GM12872 (cell line): ENCODE measurements around the gene MAT2B.

Experiments used
- TF ChIP-seq, protein P1 (sequence below): IDR thresholded peaks from 3 replicates; pipeline ENCODE4 v1.5.1; 2011; ENCODE audit warnings: low read depth, mild to moderate bottlenecking, low read length, moderate library complexity; ENCODE audit not compliant: insufficient read depth

MAT2B gene

DNA sequence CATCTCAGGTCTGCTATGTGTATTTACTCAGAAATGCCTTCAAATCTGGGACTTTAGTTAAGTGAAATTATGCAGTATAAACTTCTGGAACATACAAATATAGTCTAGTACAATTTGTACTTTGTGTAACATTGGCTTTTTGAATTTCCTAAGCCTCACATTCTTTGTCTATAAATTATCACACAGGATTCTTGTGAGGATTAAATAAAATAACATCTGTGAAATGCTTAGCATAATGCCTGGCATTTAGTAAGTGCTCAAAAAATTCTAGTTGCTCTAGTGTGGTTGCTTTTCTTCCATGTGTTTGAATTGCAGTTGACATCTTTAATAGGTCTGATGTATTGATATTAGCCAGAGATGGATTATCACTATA, 42.4 kb upstream of the MAT2B start:
- TF ChIP-seq, protein P1, sequence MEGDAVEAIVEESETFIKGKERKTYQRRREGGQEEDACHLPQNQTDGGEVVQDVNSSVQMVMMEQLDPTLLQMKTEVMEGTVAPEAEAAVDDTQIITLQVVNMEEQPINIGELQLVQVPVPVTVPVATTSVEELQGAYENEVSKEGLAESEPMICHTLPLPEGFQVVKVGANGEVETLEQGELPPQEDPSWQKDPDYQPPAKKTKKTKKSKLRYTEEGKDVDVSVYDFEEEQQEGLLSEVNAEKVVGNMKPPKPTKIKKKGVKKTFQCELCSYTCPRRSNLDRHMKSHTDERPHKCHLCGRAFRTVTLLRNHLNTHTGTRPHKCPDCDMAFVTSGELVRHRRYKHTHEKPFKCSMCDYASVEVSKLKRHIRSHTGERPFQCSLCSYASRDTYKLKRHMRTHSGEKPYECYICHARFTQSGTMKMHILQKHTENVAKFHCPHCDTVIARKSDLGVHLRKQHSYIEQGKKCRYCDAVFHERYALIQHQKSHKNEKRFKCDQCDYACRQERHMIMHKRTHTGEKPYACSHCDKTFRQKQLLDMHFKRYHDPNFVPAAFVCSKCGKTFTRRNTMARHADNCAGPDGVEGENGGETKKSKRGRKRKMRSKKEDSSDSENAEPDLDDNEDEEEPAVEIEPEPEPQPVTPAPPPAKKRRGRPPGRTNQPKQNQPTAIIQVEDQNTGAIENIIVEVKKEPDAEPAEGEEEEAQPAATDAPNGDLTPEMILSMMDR: no peak

DNA sequence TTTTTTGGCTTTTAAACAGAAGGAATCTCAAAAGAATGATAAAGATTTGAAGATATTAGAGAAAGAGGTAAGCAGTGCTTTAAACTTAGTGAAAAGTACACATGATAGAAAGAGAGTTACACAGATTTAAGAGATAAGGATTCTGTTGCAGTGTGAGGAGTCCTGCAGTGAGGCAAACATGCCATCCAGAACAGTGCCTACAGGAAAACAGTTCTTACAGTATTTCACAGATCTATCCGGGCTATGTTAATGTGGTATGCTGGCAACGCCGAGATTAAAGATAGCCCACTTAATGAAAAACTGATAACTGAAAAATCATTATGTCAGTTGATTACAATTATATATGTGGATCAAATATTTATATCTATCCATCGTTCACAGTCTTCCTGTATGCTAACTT, 37.7 kb upstream of the MAT2B start:
- TF ChIP-seq, protein P1: no peak

DNA sequence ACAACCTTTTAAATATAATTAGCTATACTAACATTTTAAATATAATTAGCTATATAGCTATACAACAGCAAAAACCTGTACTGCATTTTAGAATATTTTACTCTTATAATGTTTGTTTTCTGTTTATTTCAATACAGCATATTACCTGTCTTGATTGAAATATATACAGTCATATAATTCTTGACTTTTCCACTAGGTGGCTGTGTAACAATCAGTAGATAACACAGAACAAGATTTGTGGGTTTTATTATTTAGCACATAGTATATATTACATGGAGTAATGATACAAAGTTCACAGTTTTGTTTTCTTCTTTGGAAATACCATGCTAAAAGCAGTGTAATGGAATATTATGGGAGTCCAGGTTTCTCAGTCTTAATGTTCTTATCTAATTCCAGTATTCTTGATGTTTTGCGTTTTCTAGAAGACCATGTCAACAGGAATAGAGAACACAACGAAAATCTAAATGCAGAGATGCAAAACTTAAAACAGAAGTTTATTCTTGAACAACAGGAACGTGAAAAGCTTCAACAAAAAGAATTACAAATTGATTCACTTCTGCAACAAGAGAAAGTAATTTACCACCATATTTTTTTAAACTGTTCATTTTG, 31.7 kb upstream of the MAT2B start:
- TF ChIP-seq, protein P1: no peak

DNA sequence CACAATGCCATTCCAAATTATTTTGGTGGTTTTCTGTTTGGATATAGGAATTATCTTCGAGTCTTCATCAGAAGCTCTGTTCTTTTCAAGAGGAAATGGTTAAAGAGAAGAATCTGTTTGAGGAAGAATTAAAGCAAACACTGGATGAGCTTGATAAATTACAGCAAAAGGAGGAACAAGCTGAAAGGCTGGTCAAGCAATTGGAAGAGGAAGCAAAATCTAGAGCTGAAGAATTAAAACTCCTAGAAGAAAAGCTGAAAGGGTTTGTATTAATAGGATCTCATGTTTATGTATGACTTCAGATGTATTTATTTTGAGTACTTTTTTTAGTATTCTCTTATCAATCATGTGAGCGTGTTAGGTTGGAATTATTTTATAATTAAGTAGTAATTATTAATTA, 30.0 kb upstream of the MAT2B start:
- TF ChIP-seq, protein P1: no peak

DNA sequence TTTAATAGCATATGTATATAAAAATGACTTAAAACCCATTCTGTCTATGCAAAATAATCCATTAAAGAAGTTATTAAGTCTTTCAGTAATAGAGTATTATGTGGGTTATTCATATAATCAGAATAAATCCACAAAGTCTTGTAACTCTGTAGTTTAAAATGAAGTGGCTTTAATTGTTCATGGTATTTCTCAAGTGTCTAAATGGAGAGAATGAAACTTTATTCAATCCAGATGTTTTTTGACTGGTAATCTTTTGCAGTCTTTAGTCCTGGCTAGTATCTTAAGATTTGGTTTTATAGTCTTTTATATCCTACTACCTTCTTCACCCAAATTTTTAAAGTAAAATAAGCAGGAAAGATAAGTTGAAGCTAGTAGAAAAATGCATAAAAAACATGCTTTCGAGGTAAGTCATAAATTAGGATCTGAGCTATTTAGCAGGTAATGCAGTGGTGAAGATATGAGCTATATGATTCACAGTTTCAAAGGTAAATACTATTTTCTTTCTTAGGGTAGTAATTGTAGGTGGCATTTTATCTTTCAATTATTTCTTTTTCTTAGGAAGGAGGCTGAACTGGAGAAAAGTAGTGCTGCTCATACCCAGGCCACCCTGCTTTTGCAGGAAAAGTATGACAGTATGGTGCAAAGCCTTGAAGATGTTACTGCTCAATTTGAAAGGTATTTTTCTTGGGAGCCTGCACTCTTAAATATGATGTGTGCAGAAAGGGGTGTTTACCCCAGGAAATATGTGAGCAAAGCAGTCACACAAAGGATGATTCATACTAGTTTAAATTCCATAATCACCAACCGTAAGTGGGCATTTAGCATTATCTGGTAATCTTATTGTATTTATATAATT, 27.1 kb upstream of the MAT2B start:
- TF ChIP-seq, protein P1: no peak

DNA sequence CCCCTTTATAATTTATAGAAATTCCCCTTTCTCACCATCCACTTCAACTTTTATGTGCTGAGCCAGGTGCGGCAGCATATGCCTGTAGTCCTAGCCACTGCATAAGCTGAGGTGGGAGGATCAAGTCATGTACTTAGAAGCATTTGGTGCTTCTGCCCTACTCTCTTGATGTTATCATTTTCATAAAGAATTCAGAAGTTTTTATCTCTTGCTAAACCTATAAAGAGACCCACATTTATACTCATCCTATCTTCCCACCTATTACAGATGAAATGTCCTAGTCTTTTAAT, 26.5 kb upstream of the MAT2B start:
- TF ChIP-seq, protein P1: no peak

DNA sequence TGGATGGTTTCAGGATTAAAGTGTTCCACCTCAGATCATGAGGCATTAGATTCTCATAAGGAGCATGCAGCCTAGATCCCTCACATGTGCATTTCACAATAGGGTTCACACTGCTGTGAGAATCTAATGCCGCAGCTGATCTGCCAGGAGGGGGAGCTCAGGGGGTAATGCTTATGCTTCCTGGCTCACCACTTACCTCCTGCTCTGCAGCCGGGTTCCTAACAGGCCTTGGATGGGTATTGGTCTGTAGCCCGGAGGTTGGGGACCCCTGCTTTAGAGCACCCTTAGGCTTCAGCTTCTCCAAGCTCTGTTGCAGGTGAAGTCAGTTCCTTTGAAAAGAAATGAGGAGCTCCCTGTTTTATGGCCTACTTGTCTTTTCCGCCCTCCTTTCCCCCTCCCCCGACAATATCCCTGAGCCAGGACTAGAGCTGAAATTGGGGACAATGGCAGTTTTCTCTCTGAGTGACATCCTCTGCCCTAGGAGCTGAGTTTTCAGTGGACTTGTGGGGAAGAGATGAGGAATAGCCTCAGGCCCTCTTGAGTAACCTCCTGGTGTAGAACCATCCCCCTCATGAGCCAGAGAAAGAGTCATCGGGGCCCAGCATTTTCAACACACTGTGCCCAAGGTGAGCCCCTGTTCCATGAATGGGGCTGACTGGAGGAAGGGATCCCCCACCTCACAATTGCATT, 16.2 kb upstream of the MAT2B start:
- TF ChIP-seq, protein P1: peak; percentile 47; the same call in 2 of the 3 replicates
